Measurements from ENCODE around the gene SMG9.

The SMG9 gene

DNA sequence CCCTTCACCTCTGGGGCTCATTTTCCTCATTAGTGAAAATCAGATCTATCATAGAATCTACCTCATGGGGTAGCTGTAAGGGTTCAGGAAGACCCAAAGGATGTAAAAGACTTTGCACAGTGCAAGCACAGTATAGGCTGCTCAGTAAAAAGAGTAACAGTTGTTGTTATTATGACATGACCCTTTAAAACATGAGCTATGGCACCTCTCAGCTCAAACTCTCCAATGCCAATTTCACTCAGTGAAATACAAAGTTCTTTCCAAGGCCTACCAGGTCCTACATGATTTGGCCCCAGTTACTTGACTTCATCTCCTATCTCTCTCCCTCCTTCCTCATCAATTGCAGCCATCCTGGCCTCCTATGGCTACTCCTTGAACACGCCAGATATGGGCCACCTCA lies 4.9 kb downstream of the SMG9 start:
- Histone ChIP-seq H3K4me3 (ENCODE audit: control insufficient read depth in 1 of 7, extremely low read depth in 1 of 7, insufficient read depth in 4 of 7, low read depth in 2 of 7, low read length in 6 of 7) (no peak overlapping the region), H3K27me3 (replicated peaks in 2 of 5; ENCODE audit: control insufficient read depth in 4 of 5, insufficient read depth in 5 of 5, low read length in 4 of 5) (no peaks in the 10 kb centered on the region), H3K9me3 (ENCODE audit: control extremely low read depth in 1 of 5, control insufficient read depth in 4 of 5, insufficient read depth in 2 of 5, low read depth in 1 of 5, low read length in 4 of 5) (no peaks in the 10 kb centered on the region), H3K36me3 (ENCODE audit: control insufficient read depth in 4 of 4, insufficient read depth in 4 of 4, low read length in 3 of 4) (peaks cover 23 to 64% (median 41%) of the 10 kb centered on the region in 4 experiments), H3K4me1 (ENCODE audit: control extremely low read depth in 1 of 4, control insufficient read depth in 4 of 4, insufficient read depth in 4 of 4, low read length in 3 of 4) (peaks cover 6 to 19% (median 17%) of the 10 kb centered on the region in 4 experiments), H3K27ac (ENCODE audit: insufficient read depth in 1 of 2, low read depth in 1 of 2, low read length in 2 of 2, poor library complexity in 1 of 2, severe bottlenecking in 2 of 2) (no peak overlapping the region)
- ChIA-PET CTCF (interaction anchor here (1.0 to 9.7 kb wide), 6 partner anchors 13 to 175 kb away, joined by 3 to 65 read pairs (median 3); partner anchors contain the start of gene KCNN4), POLR2A (no interaction called here)
- DNase-seq, result no peak
- WGBS (ENCODE audit: insufficient coverage), result 100% methylated on average over 1 of the region's 1 CpG

DNA sequence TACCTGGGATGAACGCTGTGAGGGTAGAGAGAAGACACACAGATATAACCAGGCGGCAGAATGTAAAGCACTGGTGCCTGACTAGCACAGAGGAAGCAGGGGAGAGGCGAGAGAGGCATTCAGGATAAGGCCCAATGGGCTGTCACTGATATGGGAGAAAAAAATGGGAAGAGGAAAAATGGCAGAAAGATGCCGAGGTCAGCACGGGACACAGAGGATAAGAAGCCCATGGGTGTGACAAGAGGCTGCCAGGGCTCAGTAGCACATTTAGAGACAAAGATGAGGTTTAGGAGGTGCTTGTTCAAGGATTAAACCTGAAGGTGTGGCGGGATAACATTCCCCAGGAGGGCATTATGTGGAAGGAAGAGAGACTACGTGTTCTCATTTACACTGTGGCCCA lies 5.6 kb downstream of the SMG9 start:
- H3K27ac ChIP-seq (ENCODE audit: insufficient read depth in 1 of 2, low read depth in 1 of 2, low read length in 2 of 2, poor library complexity in 1 of 2, severe bottlenecking in 2 of 2), result no peak overlapping the region
- DNase-seq, result no peak
- H3K9me3 ChIP-seq (ENCODE audit: control extremely low read depth in 1 of 5, control insufficient read depth in 4 of 5, insufficient read depth in 2 of 5, low read depth in 1 of 5, low read length in 4 of 5), result no peaks in the 10 kb centered on the region
- ChIA-PET POLR2A (no interaction called here), CTCF (interaction anchor here (1.1 to 9.7 kb wide), 5 partner anchors 14 to 174 kb away, joined by 3 to 65 read pairs (median 3); partner anchors contain the start of gene KCNN4)
- H3K27me3 ChIP-seq (replicated peaks in 2 of 5; ENCODE audit: control insufficient read depth in 4 of 5, insufficient read depth in 5 of 5, low read length in 4 of 5), result no peaks in the 10 kb centered on the region
- no peak overlapping the region for H3K4me3 ChIP-seq (ENCODE audit: control insufficient read depth in 1 of 7, extremely low read depth in 1 of 7, insufficient read depth in 4 of 7, low read depth in 2 of 7, low read length in 6 of 7)
- 90% methylated on average over 6 of the region's 7 CpGs for WGBS (ENCODE audit: insufficient coverage)
- H3K4me1 ChIP-seq (ENCODE audit: control extremely low read depth in 1 of 4, control insufficient read depth in 4 of 4, insufficient read depth in 4 of 4, low read length in 3 of 4), result peaks cover 7 to 22% (median 19%) of the 10 kb centered on the region in 4 experiments
- H3K36me3 ChIP-seq (ENCODE audit: control insufficient read depth in 4 of 4, insufficient read depth in 4 of 4, low read length in 3 of 4), result peaks cover 24 to 71% (median 44%) of the 10 kb centered on the region in 4 experiments

DNA sequence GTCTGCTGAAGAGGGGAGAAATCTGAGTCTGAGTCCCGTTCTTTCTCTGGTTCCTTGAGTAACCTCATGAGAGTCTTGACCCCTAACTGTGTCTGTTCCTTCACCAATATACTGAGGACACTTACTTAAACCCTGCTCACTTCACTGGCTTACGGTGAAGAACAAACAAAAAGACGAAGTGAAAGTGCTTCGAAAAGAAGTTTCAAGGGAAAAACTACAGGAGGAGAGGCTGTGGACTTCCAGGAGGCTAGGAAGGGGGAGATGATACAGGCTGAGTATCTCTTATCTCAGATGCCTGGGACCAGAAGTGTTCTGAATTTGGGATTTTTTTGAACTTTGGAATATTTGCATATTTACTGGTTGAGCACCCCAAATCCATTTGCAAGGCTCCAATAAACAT lies 6.1 kb downstream of the SMG9 start:
- H3K27me3 ChIP-seq (replicated peaks in 2 of 5; ENCODE audit: control insufficient read depth in 4 of 5, insufficient read depth in 5 of 5, low read length in 4 of 5), result no peaks in the 10 kb centered on the region
- WGBS (ENCODE audit: insufficient coverage), result 100% methylated on average over 2 of the region's 4 CpGs
- H3K27ac ChIP-seq (ENCODE audit: insufficient read depth in 1 of 2, low read depth in 1 of 2, low read length in 2 of 2, poor library complexity in 1 of 2, severe bottlenecking in 2 of 2), result no peak overlapping the region
- no peak for DNase-seq
- peaks cover 28 to 76% (median 47%) of the 10 kb centered on the region in 4 experiments for H3K36me3 ChIP-seq (ENCODE audit: control insufficient read depth in 4 of 4, insufficient read depth in 4 of 4, low read length in 3 of 4)
- no peaks in the 10 kb centered on the region for H3K9me3 ChIP-seq (ENCODE audit: control extremely low read depth in 1 of 5, control insufficient read depth in 4 of 5, insufficient read depth in 2 of 5, low read depth in 1 of 5, low read length in 4 of 5)
- ChIA-PET POLR2A (no interaction called here), CTCF (interaction anchor here (1.7 kb wide), 1 partner anchor 10 kb away, joined by 4 read pairs; no protein-coding TSS in a partner anchor)
- no peak overlapping the region for H3K4me3 ChIP-seq (ENCODE audit: control insufficient read depth in 1 of 7, extremely low read depth in 1 of 7, insufficient read depth in 4 of 7, low read depth in 2 of 7, low read length in 6 of 7)
- peaks cover 3 to 18% (median 14%) of the 10 kb centered on the region in 4 experiments for H3K4me1 ChIP-seq (ENCODE audit: control extremely low read depth in 1 of 4, control insufficient read depth in 4 of 4, insufficient read depth in 4 of 4, low read length in 3 of 4)

DNA sequence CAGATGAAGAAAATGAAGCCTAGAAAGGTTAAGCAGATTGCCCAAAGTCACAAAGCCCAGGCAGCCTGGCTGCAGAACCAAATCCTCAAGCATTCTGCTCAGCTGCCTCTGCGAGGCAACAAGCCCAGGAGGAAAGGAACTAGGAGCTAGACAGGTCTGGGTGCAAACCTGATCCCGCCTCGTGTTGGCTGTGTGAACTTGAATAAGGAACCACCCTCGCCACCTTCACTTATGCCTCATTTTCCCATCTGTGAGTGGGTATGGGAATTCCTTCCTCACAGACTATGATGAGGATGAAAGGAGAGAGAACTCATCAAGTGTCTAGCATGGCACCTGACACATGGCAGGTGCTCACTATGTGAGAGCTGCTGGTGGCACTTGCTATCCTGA lies 6.6 kb downstream of the SMG9 start:
- Histone ChIP-seq H3K9me3 (ENCODE audit: control extremely low read depth in 1 of 5, control insufficient read depth in 4 of 5, insufficient read depth in 2 of 5, low read depth in 1 of 5, low read length in 4 of 5) (no peaks in the 10 kb centered on the region), H3K4me3 (ENCODE audit: control insufficient read depth in 1 of 7, extremely low read depth in 1 of 7, insufficient read depth in 4 of 7, low read depth in 2 of 7, low read length in 6 of 7) (no peak overlapping the region), H3K36me3 (ENCODE audit: control insufficient read depth in 4 of 4, insufficient read depth in 4 of 4, low read length in 3 of 4) (peaks cover 29 to 81% (median 51%) of the 10 kb centered on the region in 4 experiments), H3K27me3 (replicated peaks in 2 of 5; ENCODE audit: control insufficient read depth in 4 of 5, insufficient read depth in 5 of 5, low read length in 4 of 5) (no peaks in the 10 kb centered on the region), H3K4me1 (ENCODE audit: control extremely low read depth in 1 of 4, control insufficient read depth in 4 of 4, insufficient read depth in 4 of 4, low read length in 3 of 4) (peaks cover 3 to 13% (median 9%) of the 10 kb centered on the region in 4 experiments), H3K27ac (ENCODE audit: insufficient read depth in 1 of 2, low read depth in 1 of 2, low read length in 2 of 2, poor library complexity in 1 of 2, severe bottlenecking in 2 of 2) (no peak overlapping the region)
- no peak for DNase-seq
- CTCF ChIA-PET, result interaction anchor here (1.7 kb wide), 1 partner anchor 11 kb away, joined by 4 read pairs; no protein-coding TSS in a partner anchor
- 88% methylated on average over 3 of the region's 4 CpGs for WGBS (ENCODE audit: insufficient coverage)
- POLR2A ChIA-PET, result no interaction called here

DNA sequence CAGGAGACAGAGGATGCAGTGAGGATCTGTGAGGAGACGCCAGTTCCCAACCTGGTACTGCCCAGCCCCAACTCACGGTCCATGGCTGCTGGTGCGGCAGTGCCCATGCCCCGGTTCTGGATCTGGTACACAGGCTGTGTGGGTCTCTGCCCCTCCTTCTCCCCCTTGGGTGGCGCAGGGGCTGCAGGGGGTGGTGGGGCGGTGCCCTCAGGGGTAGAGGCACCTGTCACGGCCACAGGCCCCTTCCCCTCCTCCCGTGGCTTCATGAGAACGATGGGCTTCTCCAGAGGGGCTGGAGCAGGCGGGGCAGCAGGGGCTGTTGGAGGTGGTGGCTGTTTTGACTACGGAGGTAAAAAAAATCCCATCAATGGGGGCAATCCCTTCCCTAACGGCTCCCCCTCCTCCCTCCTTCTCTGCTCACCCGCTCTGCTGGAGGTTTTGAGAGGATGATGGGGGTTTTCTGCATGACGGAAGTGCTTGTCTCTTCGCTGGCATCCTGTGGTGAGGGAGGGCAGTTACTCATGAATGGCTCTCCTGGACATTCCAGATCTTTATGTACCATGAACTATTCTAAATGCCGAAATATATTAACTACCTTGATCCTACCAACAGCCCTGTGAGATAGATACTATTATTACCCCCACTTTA lies 7.1 kb downstream of the SMG9 start:
- Histone ChIP-seq H3K4me1 (ENCODE audit: control extremely low read depth in 1 of 4, control insufficient read depth in 4 of 4, insufficient read depth in 4 of 4, low read length in 3 of 4) (peaks cover 3 to 9% (median 6%) of the 10 kb centered on the region in 4 experiments), H3K27ac (ENCODE audit: insufficient read depth in 1 of 2, low read depth in 1 of 2, low read length in 2 of 2, poor library complexity in 1 of 2, severe bottlenecking in 2 of 2) (no peak overlapping the region), H3K4me3 (ENCODE audit: control insufficient read depth in 1 of 7, extremely low read depth in 1 of 7, insufficient read depth in 4 of 7, low read depth in 2 of 7, low read length in 6 of 7) (no peak overlapping the region), H3K9me3 (ENCODE audit: control extremely low read depth in 1 of 5, control insufficient read depth in 4 of 5, insufficient read depth in 2 of 5, low read depth in 1 of 5, low read length in 4 of 5) (no peaks in the 10 kb centered on the region), H3K27me3 (replicated peaks in 2 of 5; ENCODE audit: control insufficient read depth in 4 of 5, insufficient read depth in 5 of 5, low read length in 4 of 5) (no peaks in the 10 kb centered on the region), H3K36me3 (ENCODE audit: control insufficient read depth in 4 of 4, insufficient read depth in 4 of 4, low read length in 3 of 4) (peaks cover 29 to 85% (median 55%) of the 10 kb centered on the region in 4 experiments)
- DNase-seq, result no peak
- 97% methylated on average over 5 of the region's 16 CpGs for WGBS (ENCODE audit: insufficient coverage)
- ChIA-PET POLR2A (no interaction called here), CTCF (interaction anchor here (0.7 to 3.0 kb wide), 3 partner anchors 11 to 40 kb away, joined by 4 to 27 read pairs (median 4); partner anchors contain the start of gene KCNN4)

DNA sequence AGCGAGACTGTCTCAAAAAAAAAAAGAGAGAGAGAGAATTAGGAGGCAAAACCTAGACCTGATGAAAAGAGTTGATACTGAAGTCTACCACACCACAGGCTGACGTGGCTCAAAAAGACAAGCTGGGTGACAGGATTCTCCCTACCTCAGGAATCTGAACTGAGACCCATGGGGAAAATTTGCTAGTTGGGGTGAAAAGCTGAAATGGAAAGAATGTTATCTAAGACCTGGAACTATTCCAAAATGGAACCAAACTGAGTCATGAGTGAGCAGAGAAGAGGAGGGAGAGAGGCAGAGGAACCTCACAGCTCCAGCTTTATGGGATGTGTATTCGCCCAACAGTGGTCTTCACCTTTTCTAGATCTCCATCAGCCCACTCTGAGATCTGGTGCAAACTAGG lies 11.7 kb downstream of the SMG9 start:
- ChIA-PET CTCF (interaction anchor here (0.8 to 1.5 kb wide), 7 partner anchors 9 to 80 kb away, joined by 3 to 6 read pairs (median 3); no protein-coding TSS in a partner anchor), POLR2A (no interaction called here)
- Histone ChIP-seq H3K4me1 (ENCODE audit: control extremely low read depth in 1 of 4, control insufficient read depth in 4 of 4, insufficient read depth in 4 of 4, low read length in 3 of 4) (peaks cover 3 to 9% (median 6%) of the 10 kb centered on the region in 4 experiments), H3K27ac (ENCODE audit: insufficient read depth in 1 of 2, low read depth in 1 of 2, low read length in 2 of 2, poor library complexity in 1 of 2, severe bottlenecking in 2 of 2) (no peak overlapping the region), H3K27me3 (replicated peaks in 2 of 5; ENCODE audit: control insufficient read depth in 4 of 5, insufficient read depth in 5 of 5, low read length in 4 of 5) (no peaks in the 10 kb centered on the region), H3K36me3 (ENCODE audit: control insufficient read depth in 4 of 4, insufficient read depth in 4 of 4, low read length in 3 of 4) (peaks cover 18 to 88% (median 67%) of the 10 kb centered on the region in 4 experiments), H3K9me3 (ENCODE audit: control extremely low read depth in 1 of 5, control insufficient read depth in 4 of 5, insufficient read depth in 2 of 5, low read depth in 1 of 5, low read length in 4 of 5) (no peaks in the 10 kb centered on the region), H3K4me3 (ENCODE audit: control insufficient read depth in 1 of 7, extremely low read depth in 1 of 7, insufficient read depth in 4 of 7, low read depth in 2 of 7, low read length in 6 of 7) (no peak overlapping the region)
- whole genome bisulfite sequencing (ENCODE audit: insufficient coverage), result 100% methylated on average over 2 of the region's 3 CpGs
- DNase-seq, result no peak

All from common myeloid progenitor, CD34-positive (primary cell).